Loucy (cell line): Measurements from ENCODE around the gene ALB.

ENCODE experiments used
- EZH2phosphoT487 ChIP-seq: fragments of 200-600 bp; IDR thresholded peaks from 2 replicates; pipeline ENCODE4 v1.6.1; 2018; ENCODE audit warnings: antibody characterized with exemption, mild to moderate bottlenecking, moderate library complexity, borderline replicate concordance
- TF ChIP-seq, protein P1 (sequence below): fragments of 200-600 bp; sonication (generic); conservative IDR thresholded peaks from 2 replicates; pipeline ENCODE4 v1.5.1; 2014; ENCODE audit warnings: mild to moderate bottlenecking, antibody characterized with exemption, low read length

DNA sequence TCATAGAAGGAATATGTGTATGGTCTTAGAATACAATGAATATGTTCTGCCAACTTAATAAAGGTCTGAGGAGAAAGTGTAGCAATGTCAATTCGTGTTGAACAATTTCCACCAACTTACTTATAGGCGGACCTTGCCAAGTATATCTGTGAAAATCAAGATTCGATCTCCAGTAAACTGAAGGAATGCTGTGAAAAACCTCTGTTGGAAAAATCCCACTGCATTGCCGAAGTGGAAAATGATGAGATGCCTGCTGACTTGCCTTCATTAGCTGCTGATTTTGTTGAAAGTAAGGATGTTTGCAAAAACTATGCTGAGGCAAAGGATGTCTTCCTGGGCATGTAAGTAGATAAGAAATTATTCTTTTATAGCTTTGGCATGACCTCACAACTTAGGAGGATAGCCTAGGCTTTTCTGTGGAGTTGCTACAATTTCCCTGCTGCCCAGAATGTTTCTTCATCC lies 9.2 kb downstream of the ALB start:
- TF ChIP-seq, protein P1, sequence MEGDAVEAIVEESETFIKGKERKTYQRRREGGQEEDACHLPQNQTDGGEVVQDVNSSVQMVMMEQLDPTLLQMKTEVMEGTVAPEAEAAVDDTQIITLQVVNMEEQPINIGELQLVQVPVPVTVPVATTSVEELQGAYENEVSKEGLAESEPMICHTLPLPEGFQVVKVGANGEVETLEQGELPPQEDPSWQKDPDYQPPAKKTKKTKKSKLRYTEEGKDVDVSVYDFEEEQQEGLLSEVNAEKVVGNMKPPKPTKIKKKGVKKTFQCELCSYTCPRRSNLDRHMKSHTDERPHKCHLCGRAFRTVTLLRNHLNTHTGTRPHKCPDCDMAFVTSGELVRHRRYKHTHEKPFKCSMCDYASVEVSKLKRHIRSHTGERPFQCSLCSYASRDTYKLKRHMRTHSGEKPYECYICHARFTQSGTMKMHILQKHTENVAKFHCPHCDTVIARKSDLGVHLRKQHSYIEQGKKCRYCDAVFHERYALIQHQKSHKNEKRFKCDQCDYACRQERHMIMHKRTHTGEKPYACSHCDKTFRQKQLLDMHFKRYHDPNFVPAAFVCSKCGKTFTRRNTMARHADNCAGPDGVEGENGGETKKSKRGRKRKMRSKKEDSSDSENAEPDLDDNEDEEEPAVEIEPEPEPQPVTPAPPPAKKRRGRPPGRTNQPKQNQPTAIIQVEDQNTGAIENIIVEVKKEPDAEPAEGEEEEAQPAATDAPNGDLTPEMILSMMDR, result no peak
- TF ChIP-seq EZH2phosphoT487, result no peak
